Colon (tissue), 2 donors: ENCODE measurements around the gene AS3MT.
"Not testable (repeated sequence)": the region's sequence is repeated elsewhere in the genome, so short reads cannot be mapped to it uniquely, and the experiment has no call there.

ENCODE experiments used
- FAIRE-seq: peaks from 2 replicates; lab custom pipeline; 2012; peaks lifted over from hg19 to GRCh38; lab: Jason Lieb, UNC
- donor health status: control.
- donor health status: control.

AS3MT gene

GRCh38 chr10:102919246-102919959 lies 50.1 kb downstream of the AS3MT start:
- no peak for FAIRE-seq

GRCh38 chr10:102919992-102920739 lies 50.9 kb downstream of the AS3MT start:
- no peak for FAIRE-seq

- FAIRE-seq, result no peak
Measured at GRCh38 chr10:102923601-102924000, 54.3 kb downstream of the AS3MT start.

- no peak for FAIRE-seq
Measured at GRCh38 chr10:102926842-102927241, 57.6 kb downstream of the AS3MT start.

GRCh38 chr10:102927311-102928010 lies 58.2 kb downstream of the AS3MT start:
- FAIRE-seq, result no peak

GRCh38 chr10:102928442-102928841 lies 59.2 kb downstream of the AS3MT start:
- FAIRE-seq, result not testable (repeated sequence)

GRCh38 chr10:102930720-102931119 lies 61.5 kb downstream of the AS3MT start:
- FAIRE-seq, result no peak

GRCh38 chr10:102931643-102932042 lies 62.4 kb downstream of the AS3MT start:
- FAIRE-seq, result no peak

GRCh38 chr10:102935505-102935904 lies 66.2 kb downstream of the AS3MT start:
- no peak for FAIRE-seq

GRCh38 chr10:102935939-102936605 lies 66.8 kb downstream of the AS3MT start:
- no peak for FAIRE-seq

GRCh38 chr10:102941401-102941800 lies 72.1 kb downstream of the AS3MT start:
- no peak for FAIRE-seq

- no peak for FAIRE-seq
Measured at GRCh38 chr10:102945449-102945848, 76.2 kb downstream of the AS3MT start.

GRCh38 chr10:102945962-102946361 lies 76.7 kb downstream of the AS3MT start:
- FAIRE-seq, result no peak

GRCh38 chr10:102946992-102947391 lies 77.7 kb downstream of the AS3MT start:
- FAIRE-seq, result no peak

GRCh38 chr10:102948176-102948575 lies 78.9 kb downstream of the AS3MT start:
- FAIRE-seq, result no peak

- no peak for FAIRE-seq
Measured at GRCh38 chr10:102948786-102949185, 79.5 kb downstream of the AS3MT start.

GRCh38 chr10:102949916-102950315 lies 80.6 kb downstream of the AS3MT start:
- FAIRE-seq, result no peak

- FAIRE-seq, result no peak
Measured at GRCh38 chr10:102951316-102951715, 82.0 kb downstream of the AS3MT start.
